GM15510 (cell line): ENCODE results near the gene PM20D1.

Experiments used
- POLR2A ChIP-seq: IDR thresholded peaks from 3 replicates; pipeline ENCODE4 v1.6.1; 2011; ENCODE audit warnings: borderline replicate concordance; ENCODE audit not compliant: insufficient read length; ENCODE audit errors: extremely low read depth

Gene PM20D1, protein sequence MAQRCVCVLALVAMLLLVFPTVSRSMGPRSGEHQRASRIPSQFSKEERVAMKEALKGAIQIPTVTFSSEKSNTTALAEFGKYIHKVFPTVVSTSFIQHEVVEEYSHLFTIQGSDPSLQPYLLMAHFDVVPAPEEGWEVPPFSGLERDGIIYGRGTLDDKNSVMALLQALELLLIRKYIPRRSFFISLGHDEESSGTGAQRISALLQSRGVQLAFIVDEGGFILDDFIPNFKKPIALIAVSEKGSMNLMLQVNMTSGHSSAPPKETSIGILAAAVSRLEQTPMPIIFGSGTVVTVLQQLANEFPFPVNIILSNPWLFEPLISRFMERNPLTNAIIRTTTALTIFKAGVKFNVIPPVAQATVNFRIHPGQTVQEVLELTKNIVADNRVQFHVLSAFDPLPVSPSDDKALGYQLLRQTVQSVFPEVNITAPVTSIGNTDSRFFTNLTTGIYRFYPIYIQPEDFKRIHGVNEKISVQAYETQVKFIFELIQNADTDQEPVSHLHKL

DNA sequence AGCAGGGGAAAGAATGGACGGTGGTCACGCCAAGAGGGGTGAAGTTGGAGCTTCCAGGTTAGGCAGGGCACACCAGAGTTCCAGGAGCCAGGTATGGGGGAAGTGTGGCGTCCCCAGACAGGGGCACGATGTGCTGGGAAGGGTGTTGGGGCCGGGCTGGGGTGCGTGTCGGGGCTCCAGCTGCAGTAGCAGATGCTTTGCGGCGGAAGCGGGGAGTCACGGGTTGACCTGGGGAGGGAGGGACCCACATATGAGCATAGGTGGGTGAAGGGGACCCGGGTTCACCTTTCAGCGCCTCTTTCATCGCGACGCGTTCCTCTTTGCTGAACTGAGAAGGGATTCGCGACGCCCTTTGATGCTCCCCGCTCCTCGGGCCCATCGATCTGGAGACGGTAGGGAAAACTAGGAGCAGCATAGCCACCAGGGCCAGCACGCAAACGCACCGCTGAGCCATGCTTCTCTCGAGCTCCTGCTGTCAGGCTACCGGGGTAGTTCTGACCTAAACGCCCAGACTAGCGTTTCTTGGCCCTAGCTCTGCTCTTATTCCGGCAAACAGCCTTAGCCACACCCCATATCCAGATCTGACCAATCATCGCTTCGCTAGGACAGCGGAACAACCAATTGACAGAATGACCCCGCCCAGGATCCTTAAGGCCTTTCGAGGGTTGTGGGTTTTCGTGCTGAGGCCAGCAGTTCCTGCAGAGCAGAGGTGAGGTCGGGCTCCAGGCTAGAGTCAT, at the start of gene PM20D1:
Gene PM20D1, minus strand, starts transcription at position 514 of the 737 bp plus-strand sequence. Its CDS starts 60 bp downstream, at position 454.
- peak; percentile 28 for TF ChIP-seq POLR2A

DNA sequence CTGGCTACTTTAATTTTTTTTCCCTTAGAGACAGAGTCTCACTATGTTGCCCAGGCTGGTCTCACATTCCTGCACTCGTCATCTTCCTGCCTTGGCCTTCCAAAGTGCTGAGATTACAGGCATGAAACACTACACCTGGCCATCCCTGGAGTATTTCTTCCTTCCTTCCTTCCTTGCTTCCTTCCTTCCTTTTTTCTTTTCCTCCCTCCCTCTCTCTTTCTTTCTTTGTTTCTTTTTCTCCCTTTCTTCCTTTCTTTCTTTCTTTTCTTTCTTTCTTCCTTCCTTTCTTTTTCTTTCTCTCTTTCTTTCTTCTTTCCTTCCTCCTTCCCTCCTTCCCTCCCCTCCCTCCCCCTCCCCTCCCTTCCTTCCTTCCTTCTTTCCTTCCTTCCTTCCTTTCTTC, 46.4 kb upstream of the PM20D1 start:
- TF ChIP-seq POLR2A, result no peak

DNA sequence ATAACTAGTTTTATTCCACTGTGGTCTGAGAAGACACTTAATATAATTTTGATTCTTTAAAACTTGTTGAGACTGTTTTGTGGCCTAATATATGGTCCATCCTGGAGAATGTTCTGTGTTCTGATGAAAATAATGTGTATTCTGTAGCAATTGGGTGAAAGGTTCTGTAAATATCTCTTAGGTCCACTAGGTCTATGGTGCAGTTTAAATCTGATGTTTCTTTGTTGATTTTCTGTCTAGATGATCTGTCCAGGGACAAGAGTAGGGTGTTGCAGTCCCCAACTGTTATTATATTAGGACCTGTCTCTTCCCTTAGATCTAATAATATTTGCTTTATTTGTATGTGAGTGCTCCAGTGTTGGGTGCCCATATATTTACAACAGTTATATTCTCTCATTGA, 33.9 kb upstream of the PM20D1 start:
- no peak for TF ChIP-seq POLR2A

DNA sequence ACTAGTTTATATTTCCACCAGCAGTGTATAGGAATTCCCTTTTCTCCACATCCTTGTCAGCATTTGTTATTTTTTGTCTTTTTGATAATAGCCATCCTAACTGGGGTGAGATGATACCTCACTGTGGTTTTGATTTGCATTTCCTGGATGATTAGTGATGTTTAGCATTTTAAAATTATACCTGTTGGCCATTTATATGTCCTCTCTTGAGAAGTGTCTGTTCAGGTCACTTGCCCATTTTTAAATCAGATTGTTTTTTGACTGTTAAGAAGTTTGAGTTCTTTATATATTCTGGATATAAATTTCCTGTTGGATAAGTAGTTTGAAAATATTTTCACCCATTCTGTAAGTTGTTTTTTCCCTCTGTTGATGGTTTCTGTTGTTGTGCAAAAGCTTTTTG, 31.0 kb upstream of the PM20D1 start:
- TF ChIP-seq POLR2A, result no peak

DNA sequence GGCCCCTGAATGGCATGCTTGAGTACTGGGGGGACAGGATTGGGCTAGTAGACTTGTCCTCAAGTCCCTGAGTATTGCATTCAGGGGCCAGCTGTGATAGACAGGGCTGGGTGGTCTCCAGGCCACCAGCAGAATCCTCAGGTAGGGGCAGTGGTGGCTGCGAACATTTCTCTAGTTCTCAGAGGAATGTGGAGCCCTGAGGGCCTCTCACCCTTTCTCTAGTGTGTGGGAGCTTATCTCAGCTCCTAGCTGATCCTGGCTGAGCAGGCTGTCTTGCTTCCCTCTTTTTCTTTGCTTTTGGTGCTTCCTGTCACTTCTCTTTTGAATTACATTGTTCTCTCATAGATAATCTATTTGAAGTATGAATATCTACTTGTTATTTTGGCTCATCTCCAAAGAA, 30.0 kb upstream of the PM20D1 start:
- no peak for TF ChIP-seq POLR2A

DNA sequence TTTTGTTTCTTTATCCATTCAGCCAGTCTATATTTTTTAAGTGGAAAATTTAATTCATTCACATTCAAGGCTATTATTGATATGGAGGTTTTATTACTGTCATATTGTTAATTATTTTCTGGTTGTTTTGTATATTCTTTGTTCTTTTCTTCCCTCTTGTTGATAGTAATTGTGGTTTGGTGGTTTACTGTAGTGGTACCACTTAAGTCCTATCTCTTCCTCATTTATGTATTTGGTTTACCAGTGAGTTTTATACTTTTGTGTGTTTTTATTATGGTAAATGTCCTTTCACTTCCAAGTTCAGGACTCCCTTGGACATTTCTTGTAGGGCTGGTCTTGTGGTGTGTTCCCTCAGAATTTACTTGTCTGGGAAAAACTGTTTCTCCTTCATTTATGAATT, 28.1 kb upstream of the PM20D1 start:
- TF ChIP-seq POLR2A, result no peak

DNA sequence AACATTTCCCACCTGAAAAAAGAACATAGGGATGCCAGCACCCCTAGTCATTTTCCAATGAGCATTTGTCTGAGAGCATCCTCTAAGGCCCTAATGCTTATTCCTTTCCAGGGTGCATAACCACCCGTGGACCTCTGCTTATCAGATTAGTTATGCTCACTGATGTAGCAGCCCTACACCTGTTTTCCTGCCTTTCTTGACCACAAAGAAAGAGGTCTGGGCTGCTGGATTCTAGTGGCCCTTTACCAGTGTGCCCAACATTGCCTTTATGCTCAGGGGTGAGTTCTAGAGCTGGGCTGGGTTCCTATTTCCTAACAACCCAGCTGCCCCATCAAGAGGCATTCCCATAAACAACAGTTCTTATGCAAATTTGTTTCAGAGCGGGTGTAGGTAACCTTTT, 20.3 kb upstream of the PM20D1 start:
- no peak for TF ChIP-seq POLR2A

DNA sequence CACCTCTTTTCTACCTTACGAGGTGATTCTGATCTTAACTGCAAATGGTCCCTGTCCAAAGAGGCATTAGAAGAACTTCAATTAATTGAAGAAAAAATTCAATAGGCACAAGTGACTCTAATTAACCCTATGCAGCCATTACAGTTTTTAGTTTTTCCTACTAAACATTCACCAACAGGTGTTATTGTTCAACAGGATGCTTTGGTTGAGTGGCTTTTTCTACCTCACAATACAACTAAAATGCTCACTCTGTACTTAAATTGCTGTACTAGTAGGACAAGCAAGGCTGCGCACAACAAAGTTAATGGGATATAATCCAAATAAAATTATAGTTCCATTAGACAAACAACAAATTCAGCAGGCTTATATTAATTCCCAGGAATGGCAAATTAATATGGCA, 11.6 kb upstream of the PM20D1 start:
- TF ChIP-seq POLR2A, result no peak

DNA sequence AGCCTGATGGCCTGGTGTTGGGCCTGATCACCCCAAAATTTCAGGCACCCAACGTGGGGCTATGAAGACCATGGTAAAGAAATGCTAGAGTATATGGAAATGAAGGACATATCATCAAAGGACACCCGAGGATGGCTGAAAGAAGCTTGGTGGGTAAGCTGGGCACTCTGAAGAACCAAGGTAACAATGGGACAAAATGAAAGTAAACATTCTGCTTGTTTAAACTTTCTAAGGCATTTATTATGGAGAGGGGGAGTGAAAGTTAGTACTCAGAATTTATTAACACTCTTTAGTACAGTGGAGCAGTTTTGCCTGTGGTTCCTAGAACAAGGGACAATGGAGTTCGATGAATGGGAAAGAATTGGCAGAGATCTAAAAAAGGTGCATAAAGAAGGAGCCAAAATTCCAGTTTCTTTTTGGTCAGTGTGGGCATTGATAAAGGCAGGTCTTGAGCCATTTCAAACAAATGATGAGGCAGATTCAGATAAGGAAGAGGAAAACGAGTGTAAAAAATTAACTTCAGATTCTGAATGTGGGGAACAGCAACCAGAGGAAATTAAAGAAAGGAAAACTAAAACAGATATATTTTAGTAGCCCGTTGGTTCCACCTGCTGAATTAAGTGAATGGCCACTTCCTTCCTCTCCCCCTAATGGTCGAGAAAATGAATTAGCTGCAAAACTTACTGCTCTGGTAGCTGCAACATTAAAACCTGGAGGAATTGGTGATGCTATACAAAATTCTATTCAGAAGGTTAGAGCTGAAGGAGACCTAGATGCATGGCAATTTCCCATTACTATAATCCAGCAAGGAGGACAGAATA, 8.4 kb upstream of the PM20D1 start:
- TF ChIP-seq POLR2A, result no peak

DNA sequence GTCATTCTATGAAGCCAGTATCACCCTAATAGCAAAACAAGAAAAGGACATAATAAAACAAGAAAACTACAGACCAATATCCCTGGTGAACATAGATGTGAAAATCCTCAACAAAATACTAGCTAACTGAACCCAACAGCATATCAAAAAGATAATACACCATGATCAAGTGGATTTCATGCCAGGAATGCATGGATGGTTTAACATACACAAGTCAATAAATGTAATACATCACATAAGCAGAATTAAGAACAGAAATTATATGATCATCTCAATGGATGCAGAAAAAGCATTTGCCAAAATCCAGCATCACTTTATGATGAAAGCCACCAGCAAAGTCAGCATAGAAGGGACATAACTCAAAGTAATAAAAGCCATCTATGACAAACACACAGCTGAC, 6.5 kb upstream of the PM20D1 start:
- no peak for TF ChIP-seq POLR2A

DNA sequence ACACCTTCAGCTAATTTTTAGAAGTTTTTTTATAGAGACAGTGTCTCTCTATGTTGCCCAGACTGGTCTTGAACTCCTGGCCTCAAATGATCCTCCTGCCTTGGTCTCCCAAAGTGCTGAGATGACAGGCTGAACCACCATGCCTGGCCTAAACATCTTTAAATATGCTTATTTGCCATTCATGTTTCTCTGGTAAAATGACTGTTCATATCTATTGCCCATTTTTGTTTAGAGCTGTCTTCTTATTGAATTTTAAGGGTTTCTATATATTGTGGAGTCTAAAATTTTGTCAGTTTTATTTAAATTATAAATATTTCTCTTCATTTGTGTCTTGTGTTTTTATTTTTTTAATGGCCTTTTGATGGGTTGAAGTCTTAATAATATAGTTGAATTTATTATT, 3.0 kb upstream of the PM20D1 start:
- TF ChIP-seq POLR2A, result no peak

DNA sequence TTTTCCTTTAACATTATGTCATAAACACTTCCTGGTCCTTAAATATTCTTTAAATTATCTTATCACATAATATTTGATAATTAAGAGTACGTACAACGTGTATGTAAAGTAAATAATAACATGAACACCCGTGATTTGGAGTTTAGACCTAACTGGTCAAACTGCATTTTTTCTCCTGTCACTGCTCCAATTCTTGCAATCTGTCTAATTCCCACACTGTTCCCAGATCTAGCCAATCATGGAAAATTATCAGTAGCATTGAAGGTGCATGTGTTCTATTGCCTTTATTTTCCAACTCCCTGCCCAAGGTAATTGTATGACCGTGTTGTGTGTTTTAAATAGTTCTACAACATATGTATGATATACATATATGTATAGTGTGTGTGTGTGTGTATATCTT, 2.1 kb upstream of the PM20D1 start:
- no peak for TF ChIP-seq POLR2A

DNA sequence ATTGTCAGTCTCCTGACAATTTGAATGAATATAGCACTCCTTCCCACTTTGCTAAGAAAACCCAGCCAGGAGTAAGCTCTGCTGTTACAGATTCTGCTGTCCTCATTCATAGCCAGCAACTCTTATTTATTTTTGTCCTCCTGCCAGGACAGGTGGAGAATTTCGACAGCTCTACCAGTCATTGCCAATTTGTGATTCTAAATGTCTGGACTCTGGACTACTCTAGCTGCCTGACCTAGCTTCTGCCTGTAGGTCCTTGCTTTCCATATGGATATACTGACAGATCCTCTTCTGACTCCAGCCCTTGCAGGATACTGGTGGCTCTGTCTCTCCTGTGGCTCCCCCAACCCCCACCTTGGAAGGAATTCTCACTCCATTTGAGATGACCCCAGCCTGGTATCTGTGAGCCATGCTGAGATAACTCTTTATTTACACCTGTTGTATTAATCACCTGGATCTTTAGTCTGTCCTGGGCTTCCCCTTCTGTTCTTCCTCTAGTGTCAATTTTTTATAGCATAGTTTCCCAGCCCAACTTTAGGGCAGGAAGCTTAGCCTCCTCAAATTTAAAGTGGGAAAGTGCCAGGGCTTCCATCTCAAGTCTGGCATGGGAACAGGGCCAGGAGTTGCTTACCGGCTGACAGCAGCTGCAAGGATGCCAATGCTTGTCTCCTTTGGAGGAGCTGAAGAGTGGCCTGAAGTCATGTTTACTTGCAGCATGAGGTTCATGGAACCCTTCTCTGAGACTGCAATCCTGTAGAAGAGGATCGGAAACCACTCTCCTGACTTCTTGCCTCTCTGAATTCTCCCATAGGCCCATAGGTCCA, 6.7 kb downstream of the PM20D1 start:
- no peak for TF ChIP-seq POLR2A

DNA sequence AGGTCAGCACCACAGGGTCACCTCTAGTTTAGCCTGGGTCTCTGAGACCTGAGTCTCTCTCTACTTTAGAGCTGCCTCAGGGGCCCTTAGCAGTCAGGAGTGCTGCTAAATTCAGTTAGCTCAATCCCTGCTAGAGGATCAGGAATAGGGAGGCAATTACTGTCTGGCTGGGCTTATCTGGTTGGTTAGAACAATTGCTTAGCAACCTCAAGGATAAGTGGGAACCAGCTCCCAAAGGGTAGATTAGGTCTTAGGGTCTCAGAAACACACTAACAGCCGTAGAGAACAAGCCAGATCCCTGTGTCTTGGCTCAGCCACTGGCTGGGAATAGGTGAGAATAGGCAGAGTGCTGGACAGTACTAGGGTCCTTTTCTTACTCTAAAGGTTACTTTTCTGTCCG, 7.7 kb downstream of the PM20D1 start:
- no peak for TF ChIP-seq POLR2A
